Neural progenitor cell (in vitro differentiated cells): ENCODE measurements around the gene RWDD1.

ENCODE experiments used
- CTCF ChIP-seq: fragments of 200-600 bp; sonication (generic); IDR thresholded peaks from 2 replicates; pipeline ENCODE4 v1.5.1; 2017; ENCODE audit warnings: antibody characterized with exemption, mild to moderate bottlenecking
- EZH2 ChIP-seq: fragments of 200-600 bp; sonication (generic); IDR thresholded peaks from 2 replicates; pipeline ENCODE4 v1.6.1; 2017; ENCODE audit warnings: antibody characterized with exemption, mild to moderate bottlenecking, moderate library complexity
- EZH2phosphoT487 ChIP-seq: fragments of 200-600 bp; sonication (generic); IDR thresholded peaks from 2 replicates; pipeline ENCODE4 v1.6.1; 2017; ENCODE audit warnings: antibody characterized with exemption

- TF ChIP-seq CTCF = no peak
- no peak for TF ChIP-seq EZH2phosphoT487
- TF ChIP-seq EZH2 = no peak
These were observed 338 bp downstream of the RWDD1 start for GRCh38 chr6:116571683-116572000.
